Retinal pigment epithelial cell (primary cell): ENCODE measurements around the gene DNAJA4.

Experiments
- DNase-seq: peaks from one replicate; pipeline ENCODE4 v3.0.0-alpha.2; 2010; ENCODE audit warnings: low read depth
- H3K4me3 ChIP-seq: 2 replicates; pipeline ENCODE4 v1.5.1; 2011; ENCODE audit warnings: mild to moderate bottlenecking, low read length, control low read depth, moderate library complexity
- CTCF ChIP-seq: conservative IDR thresholded peaks from 2 replicates; pipeline ENCODE4 v1.5.1; 2011; ENCODE audit warnings: low read depth, low read length, control low read depth, inconsistent platforms

DNAJA4 gene

GRCh38 chr15:78276064-78276943 lies 11.9 kb downstream of the DNAJA4 start:
- TF ChIP-seq CTCF: no peak
- no peak overlapping the region for H3K4me3 ChIP-seq
- DNase-seq: no peak

DNA sequence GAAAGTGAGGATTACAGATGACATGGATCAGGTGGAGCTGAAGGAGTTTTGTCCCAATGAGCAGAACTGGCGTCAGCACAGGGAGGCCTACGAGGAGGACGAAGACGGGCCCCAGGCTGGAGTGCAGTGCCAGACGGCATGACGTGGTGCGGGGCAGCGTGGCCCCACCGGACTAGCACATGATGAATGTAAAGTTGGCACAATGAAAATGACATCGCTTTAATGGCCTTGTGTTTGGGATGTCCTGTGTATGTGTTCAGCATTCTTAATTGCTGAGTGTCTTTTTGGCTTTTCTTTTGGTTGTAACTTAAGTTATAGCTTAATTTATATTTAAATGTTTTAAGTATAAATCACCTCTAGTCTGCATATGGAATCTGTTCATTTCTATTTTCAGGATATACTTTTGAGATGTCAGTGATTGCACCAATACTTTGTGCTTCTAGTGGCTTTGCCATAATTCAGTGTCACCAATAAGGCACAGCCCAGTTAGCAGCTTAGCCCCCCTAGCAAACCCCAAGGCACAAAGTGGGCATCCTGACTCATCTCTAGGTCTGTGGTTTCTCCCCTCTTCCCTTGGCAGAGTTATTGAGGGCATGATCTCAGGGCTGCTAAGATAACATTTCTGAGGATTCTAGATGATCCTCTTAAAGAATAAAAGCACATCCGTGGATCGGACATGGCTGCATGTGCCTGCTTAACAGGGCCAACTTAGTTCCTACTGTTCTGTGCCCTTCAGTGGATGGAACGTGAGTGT lies 16.1 kb downstream of the DNAJA4 start:
- H3K4me3 ChIP-seq: no peak overlapping the region
- TF ChIP-seq CTCF: no peak
- no peak for DNase-seq

- no peak for DNase-seq
These were observed 18.0 kb downstream of the DNAJA4 start for GRCh38 chr15:78282324-78282723.

DNA sequence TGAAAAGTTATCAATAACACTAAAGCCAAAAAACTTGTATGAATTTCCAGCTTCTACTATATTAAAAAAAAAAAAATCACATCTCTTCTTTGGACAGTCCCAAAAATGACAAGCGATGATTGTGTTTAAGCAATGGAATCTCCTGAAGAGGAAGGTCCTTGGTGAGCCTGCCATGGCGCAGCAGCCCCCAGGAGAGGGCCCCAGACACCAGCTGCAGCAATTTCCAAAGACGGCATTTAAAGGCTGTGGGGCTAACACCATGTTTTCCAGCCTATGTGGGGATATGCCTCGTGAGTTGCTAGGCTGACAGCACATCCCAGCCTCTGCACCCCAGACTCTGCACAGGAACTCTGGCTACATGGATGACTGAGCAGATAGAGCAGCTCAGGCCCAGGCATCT lies 20.4 kb downstream of the DNAJA4 start:
- TF ChIP-seq CTCF: peak; percentile 40
- DNase-seq: no peak

More at GRCh38 chr15:78282324-78282723, 18.0 kb downstream of the DNAJA4 start:
- TF ChIP-seq CTCF: no peak
- no peak overlapping the region for H3K4me3 ChIP-seq

GRCh38 chr15:78290222-78290621 lies 25.9 kb downstream of the DNAJA4 start:
- no peak for DNase-seq
- TF ChIP-seq CTCF: no peak
- H3K4me3 ChIP-seq: no peak overlapping the region

More for the DNA sequence above, 20.4 kb downstream of the DNAJA4 start:
- no peak overlapping the region for H3K4me3 ChIP-seq

DNA sequence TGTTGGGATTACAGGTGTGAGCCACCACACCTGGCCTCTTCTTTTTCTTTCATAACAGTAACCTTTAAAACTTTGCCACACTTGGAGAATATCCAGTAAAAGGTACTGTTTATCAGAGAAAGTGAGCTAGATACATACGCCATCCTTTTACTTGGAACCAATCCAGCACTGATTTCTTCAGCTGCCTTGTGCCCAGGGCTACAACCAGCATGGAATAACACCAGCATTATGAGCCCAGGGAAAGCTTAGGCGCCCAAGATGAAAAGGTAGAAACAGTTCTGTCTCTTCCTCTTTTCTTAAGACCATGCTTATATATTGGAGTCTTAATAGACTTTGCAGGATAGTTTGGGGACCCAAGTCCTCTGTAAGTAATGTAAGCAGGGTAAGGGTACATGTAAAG lies 26.7 kb downstream of the DNAJA4 start:
- no peak for DNase-seq
- no peak for TF ChIP-seq CTCF

More for the DNA sequence above, 26.7 kb downstream of the DNAJA4 start:
- no peak overlapping the region for H3K4me3 ChIP-seq
